ENCODE data around the gene UNC5A. TPM values are rescaled to one million over a fixed set of nuclear protein-coding genes. Genes with fewer than 3 reads are reported as not detected.

Gene UNC5A
- total RNA-seq, 1 experiment from 2014 or later, result 10.1 TPM

DNA sequence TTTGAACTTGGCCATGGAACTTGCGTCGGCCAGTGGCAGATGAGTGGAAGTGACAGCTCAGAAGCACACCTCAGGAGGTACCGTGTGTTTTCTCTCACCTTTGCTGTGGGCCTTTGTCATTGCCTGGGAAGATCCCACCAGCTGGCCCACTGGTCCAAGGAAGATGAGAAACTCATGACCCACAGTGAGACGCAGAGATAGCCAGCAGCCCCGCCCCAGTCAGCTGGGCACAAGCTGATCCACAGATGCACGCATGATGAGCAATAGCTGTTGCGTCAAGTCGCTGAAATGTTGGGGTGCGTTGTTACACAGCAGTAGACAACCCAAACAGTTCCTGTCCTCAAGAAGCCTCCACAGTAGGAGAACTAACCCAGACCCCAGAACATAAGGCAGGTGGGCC is 30.8 kb upstream of the UNC5A start:
- no peak overlapping the region for H2AFZ ChIP-seq (ENCODE audit: low read depth, low read length, poor library complexity, severe bottlenecking)
- no peak overlapping the region for H3K9ac ChIP-seq (ENCODE audit: low read length)
- RAD21 ChIA-PET (ENCODE audit: low non-redundant PET in 1 of 2, low total read pairs in 2 of 2, uncharacterized antibody in 2 of 2, unreplicated experiment in 2 of 2), result no interaction called here
- intact Hi-C loops (cut with micrococcal nuclease), result no loop called here
- H3K4me1 ChIP-seq (ENCODE audit: control insufficient read depth in 1 of 2, insufficient read depth in 2 of 2, low read length in 2 of 2), result peaks cover 5 to 26% of the 10 kb centered on the region in 2 experiments
- no peaks in the 10 kb centered on the region for H4K20me1 ChIP-seq (ENCODE audit: insufficient read depth)
- no peaks in the 10 kb centered on the region for H3K27me3 ChIP-seq (ENCODE audit: insufficient read depth, low read length)
- no peak for TF ChIP-seq POLR2A (IDR thresholded peaks at IDR 0.05; ENCODE audit: borderline replicate concordance, extremely low read depth, insufficient read depth, insufficient read length)
- no peak for TF ChIP-seq TCF7L2 (IDR thresholded peaks at IDR 0.05; ENCODE audit: borderline replicate concordance, extremely low read depth, insufficient read depth, insufficient read length)
- no peak for TF ChIP-seq RAD21 (IDR thresholded peaks at IDR 0.05; ENCODE audit: low read depth)
- no peak for TF ChIP-seq SRF (IDR thresholded peaks at IDR 0.05; ENCODE audit: low read depth)
- no peak for TF ChIP-seq EZH2phosphoT487 (IDR thresholded peaks at IDR 0.05; ENCODE audit: borderline replicate concordance)
- TF ChIP-seq POLR2AphosphoS5 (IDR thresholded peaks at IDR 0.05; ENCODE audit: low read depth, low read length), result no peak
- TF ChIP-seq, protein P1, sequence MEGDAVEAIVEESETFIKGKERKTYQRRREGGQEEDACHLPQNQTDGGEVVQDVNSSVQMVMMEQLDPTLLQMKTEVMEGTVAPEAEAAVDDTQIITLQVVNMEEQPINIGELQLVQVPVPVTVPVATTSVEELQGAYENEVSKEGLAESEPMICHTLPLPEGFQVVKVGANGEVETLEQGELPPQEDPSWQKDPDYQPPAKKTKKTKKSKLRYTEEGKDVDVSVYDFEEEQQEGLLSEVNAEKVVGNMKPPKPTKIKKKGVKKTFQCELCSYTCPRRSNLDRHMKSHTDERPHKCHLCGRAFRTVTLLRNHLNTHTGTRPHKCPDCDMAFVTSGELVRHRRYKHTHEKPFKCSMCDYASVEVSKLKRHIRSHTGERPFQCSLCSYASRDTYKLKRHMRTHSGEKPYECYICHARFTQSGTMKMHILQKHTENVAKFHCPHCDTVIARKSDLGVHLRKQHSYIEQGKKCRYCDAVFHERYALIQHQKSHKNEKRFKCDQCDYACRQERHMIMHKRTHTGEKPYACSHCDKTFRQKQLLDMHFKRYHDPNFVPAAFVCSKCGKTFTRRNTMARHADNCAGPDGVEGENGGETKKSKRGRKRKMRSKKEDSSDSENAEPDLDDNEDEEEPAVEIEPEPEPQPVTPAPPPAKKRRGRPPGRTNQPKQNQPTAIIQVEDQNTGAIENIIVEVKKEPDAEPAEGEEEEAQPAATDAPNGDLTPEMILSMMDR (IDR thresholded peaks at IDR 0.05 in 2 of 3, conservative IDR thresholded peaks at IDR 0.05 in 1 of 3; ENCODE audit: borderline replicate concordance in 1 of 3, insufficient read depth in 1 of 3, low read depth in 2 of 3, low read length in 2 of 3), result no peak
- TF ChIP-seq SP1 (IDR thresholded peaks at IDR 0.05; ENCODE audit: low read depth), result no peak
- no peak for TF ChIP-seq ZNF274 (IDR thresholded peaks at IDR 0.05; ENCODE audit: low read depth, low read length)
- H3K27ac ChIP-seq (ENCODE audit: low read depth, low read length), result no peak overlapping the region
- H3K79me2 ChIP-seq (ENCODE audit: insufficient read depth, low read length), result no peaks in the 10 kb centered on the region
- POLR2A ChIA-PET, result no interaction called here
- H3K4me2 ChIP-seq (ENCODE audit: low read length), result no peak overlapping the region; the same call in 1 of the 2 replicates
- no peaks in the 10 kb centered on the region for H3K9me3 ChIP-seq (ENCODE audit: control insufficient read depth in 1 of 2, insufficient read depth in 1 of 2, low read depth in 1 of 2, low read length in 2 of 2)
- no peak for ATAC-seq
- no peaks in the 10 kb centered on the region for H3K9me2 ChIP-seq (ENCODE audit: insufficient read depth)
- H3K36me3 ChIP-seq (ENCODE audit: control insufficient read depth in 1 of 2, insufficient read depth in 2 of 2, low read length in 2 of 2), result no peaks in the 10 kb centered on the region
- CTCF ChIA-PET, result no interaction called here
- no TSS peak for BruUV-seq (replicated peaks)
- no peak for DNase-seq (ENCODE audit: low read depth, low spot score)
- H3K4me3 ChIP-seq (replicated peaks in 1 of 2; ENCODE audit: low read depth in 1 of 2, low read length in 2 of 2), result no peak overlapping the region
